PC-9 (cell line): ENCODE measurements around the gene CPNE7. TPM values are rescaled to one million over a fixed set of nuclear protein-coding genes. Genes with fewer than 3 reads are reported as not detected.

Source experiments
- BruUV-seq: library from RNA; stranded (reverse); fragments of 400-500 nt; replicated peaks from 2 replicates; lab custom pipeline; 2021; lab: Mats Ljungman, UMichigan
- CTCF ChIA-PET: fragments of 300-600 bp; sonication (Branson Sonifier 250); formaldehyde crosslinking; loops from one replicate; lab custom pipeline; 2022; ENCODE audit warnings: antibody characterized with exemption; lab: Charles Lee
- POLR2A ChIA-PET: fragments of 300-600 bp; sonication (Branson Sonifier 250); formaldehyde crosslinking; loops from one replicate; lab custom pipeline; 2022; ENCODE audit warnings: antibody characterized with exemption; ENCODE audit not compliant: unreplicated experiment; lab: Charles Lee
- DNase-seq, 2 experiments: peaks; one replicate each; pipeline versions ENCODE4 v3.0.0 to v3.0.0-alpha.2; 2015 to 2022; ENCODE audit warnings: mixed read lengths in 1 of 2
- H2AFZ ChIP-seq: fragments of 200-600 bp; sonication (generic); 2 replicates; pipeline ENCODE4 v1.8.1; 2017; ENCODE audit warnings: antibody characterized with exemption
- H3F3A ChIP-seq: fragments of 200-600 bp; sonication (generic); 2 replicates; pipeline ENCODE4 v1.8.1; 2017; ENCODE audit warnings: antibody characterized with exemption, mild to moderate bottlenecking, low read depth; ENCODE audit not compliant: insufficient read depth
- H3K27ac ChIP-seq: fragments of 200-600 bp; sonication (generic); 2 replicates; pipeline ENCODE4 v1.6.1; 2016; ENCODE audit warnings: mixed run types
- H3K27me3 ChIP-seq: fragments of 200-600 bp; sonication (generic); 2 replicates; pipeline ENCODE4 v1.6.1; 2016; ENCODE audit warnings: low read depth, mixed run types; ENCODE audit not compliant: insufficient read depth
- H3K36me3 ChIP-seq: fragments of 200-600 bp; sonication (generic); 2 replicates; pipeline ENCODE4 v1.6.1; 2016; ENCODE audit warnings: low read depth, mixed run types
- H3K4me1 ChIP-seq: fragments of 200-600 bp; sonication (generic); replicated peaks from 2 replicates; pipeline ENCODE4 v1.6.1; 2016; ENCODE audit warnings: mixed run types; ENCODE audit not compliant: insufficient read depth
- H3K4me2 ChIP-seq: fragments of 200-600 bp; sonication (generic); 2 replicates; pipeline ENCODE4 v1.6.1; 2017; ENCODE audit warnings: mixed run types
- H3K4me3 ChIP-seq: fragments of 200-600 bp; sonication (generic); 2 replicates; pipeline ENCODE4 v1.6.1; 2016; ENCODE audit warnings: mixed run types
- H3K79me2 ChIP-seq: fragments of 200-600 bp; sonication (generic); 2 replicates; pipeline ENCODE4 v1.6.1; 2017; ENCODE audit warnings: low read depth, mixed run types
- H3K9me2 ChIP-seq: fragments of 200-600 bp; sonication (generic); 2 replicates; pipeline ENCODE4 v1.8.1; 2017; ENCODE audit warnings: mild to moderate bottlenecking; ENCODE audit not compliant: insufficient read depth
- H3K9me3 ChIP-seq: fragments of 200-600 bp; sonication (generic); 2 replicates; pipeline ENCODE4 v1.8.1; 2016; ENCODE audit warnings: low read depth; ENCODE audit not compliant: insufficient read depth
- H4K20me1 ChIP-seq: fragments of 200-600 bp; sonication (generic); 2 replicates; pipeline ENCODE4 v1.8.1; 2017; ENCODE audit not compliant: insufficient read depth
- EZH2 ChIP-seq: fragments of 200-600 bp; sonication (generic); IDR thresholded peaks from 2 replicates; pipeline ENCODE4 v1.8.0; 2017; ENCODE audit warnings: antibody characterized with exemption, low read depth
- intact Hi-C: fragments of 100-400 bp; cut with micrococcal nuclease; formaldehyde crosslinking; loops from one replicate; pipeline ENCODE4 v1.10.0; 2022; ENCODE audit not compliant: unreplicated experiment
- total RNA-seq: library from RNA; stranded (reverse); gene quantifications from 2 replicates; pipeline ENCODE4 v1.2.3, GENCODE V29; 2021
- TF ChIP-seq, protein P1 (sequence below): fragments of 200-600 bp; sonication (generic); conservative IDR thresholded peaks from 2 replicates; pipeline ENCODE4 v1.6.1; 2017; ENCODE audit warnings: mixed run types, antibody characterized with exemption, mild to moderate bottlenecking, moderate library complexity

CPNE7 gene
- total RNA-seq, 1 experiment from 2014 or later: 19.5 TPM

DNA sequence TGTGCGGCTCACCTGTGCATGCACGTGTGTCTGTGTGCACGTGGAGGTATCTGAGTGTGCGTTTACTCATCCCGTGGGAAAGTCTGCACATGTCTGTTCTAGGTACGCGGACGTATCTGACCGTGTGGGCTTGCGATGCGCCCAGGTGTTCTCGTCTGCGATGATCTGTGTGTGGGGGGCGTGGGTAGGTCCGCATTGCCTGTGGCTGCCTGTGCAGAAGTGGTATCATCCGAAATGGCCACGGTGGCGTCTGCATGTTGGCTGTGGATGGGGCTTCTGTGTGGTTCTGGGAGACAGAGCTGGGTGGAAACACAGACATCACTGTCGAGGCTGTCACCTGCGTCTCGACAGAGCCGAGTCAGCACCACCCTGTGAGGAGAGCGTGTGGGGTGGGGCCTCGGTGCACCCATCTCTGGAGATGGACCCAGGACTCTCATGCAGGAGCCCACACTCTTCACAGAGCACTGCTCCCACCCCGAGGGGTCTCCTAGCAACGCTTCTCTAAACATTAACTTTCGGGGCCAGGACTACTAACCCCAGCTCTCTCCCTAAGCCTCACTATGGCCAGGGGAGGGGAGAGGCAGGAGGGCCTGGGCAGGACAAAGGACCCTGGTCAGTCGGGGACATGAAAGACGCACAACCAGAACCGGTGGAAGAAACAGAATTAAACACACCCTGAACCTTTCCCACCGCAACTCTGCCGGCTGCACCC lies 46.3 kb downstream of the CPNE7 start:
- Histone ChIP-seq H3F3A (peaks cover 14% of the 10 kb centered on the region), H3K27me3 (peaks cover 40% of the 10 kb centered on the region), H4K20me1 (no peaks in the 10 kb centered on the region), H3K9me2 (no peaks in the 10 kb centered on the region), H3K9me3 (no peaks in the 10 kb centered on the region), H3K4me1 (no peaks in the 10 kb centered on the region), H3K4me3 (no peak overlapping the region), H3K27ac (no peak overlapping the region), H3K4me2 (no peak overlapping the region), H2AFZ (no peak overlapping the region), H3K79me2 (no peaks in the 10 kb centered on the region), H3K36me3 (no peaks in the 10 kb centered on the region)
- no peak for DNase-seq
- TF ChIP-seq, protein P1, sequence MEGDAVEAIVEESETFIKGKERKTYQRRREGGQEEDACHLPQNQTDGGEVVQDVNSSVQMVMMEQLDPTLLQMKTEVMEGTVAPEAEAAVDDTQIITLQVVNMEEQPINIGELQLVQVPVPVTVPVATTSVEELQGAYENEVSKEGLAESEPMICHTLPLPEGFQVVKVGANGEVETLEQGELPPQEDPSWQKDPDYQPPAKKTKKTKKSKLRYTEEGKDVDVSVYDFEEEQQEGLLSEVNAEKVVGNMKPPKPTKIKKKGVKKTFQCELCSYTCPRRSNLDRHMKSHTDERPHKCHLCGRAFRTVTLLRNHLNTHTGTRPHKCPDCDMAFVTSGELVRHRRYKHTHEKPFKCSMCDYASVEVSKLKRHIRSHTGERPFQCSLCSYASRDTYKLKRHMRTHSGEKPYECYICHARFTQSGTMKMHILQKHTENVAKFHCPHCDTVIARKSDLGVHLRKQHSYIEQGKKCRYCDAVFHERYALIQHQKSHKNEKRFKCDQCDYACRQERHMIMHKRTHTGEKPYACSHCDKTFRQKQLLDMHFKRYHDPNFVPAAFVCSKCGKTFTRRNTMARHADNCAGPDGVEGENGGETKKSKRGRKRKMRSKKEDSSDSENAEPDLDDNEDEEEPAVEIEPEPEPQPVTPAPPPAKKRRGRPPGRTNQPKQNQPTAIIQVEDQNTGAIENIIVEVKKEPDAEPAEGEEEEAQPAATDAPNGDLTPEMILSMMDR: no peak
- no peak for TF ChIP-seq EZH2
- POLR2A ChIA-PET: no interaction called here
- CTCF ChIA-PET: no interaction called here
- no TSS peak for BruUV-seq
- intact Hi-C loops: no loop called here

DNA sequence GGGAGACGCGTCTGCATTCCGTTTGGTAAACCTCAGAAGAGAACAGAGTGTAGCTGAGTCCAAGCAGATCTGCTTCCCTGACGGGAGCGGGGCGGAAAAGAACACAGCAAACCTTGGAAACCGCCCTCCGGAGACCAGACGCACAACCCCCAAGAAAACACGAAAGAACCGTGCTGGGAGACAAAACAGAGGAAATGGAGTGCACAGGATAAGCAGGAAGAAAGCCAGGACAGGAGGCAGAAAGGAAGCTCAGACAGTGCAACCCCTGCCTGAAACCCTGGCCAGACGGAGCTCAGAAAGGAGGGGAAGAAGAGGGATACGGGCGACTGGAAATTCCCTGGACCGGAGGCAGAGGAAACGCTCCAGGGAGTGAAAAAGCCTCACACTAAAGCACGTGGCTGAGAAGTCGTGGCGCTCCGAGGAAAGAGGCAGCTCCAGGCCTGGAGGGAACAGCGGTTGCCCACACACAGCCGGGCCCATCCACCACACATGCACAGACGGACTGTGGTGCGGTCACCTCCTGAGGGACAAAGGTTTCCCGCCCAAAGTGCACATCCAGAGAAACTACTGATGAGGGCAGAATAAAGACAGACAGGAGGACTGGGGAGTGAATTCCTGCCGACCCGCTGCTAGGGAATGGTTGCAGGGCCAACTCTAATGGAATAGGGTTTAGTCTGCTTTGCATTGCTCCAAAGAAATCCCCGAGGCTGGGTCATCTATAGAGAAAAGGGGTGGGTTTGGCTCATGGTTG lies 48.1 kb downstream of the CPNE7 start:
- H3K27me3 ChIP-seq: peaks cover 40% of the 10 kb centered on the region
- no peaks in the 10 kb centered on the region for H3K36me3 ChIP-seq
- H3K4me1 ChIP-seq: no peaks in the 10 kb centered on the region
- ChIA-PET POLR2A (interaction anchor here (0.6 kb wide), 1 partner anchor 105 kb away, joined by 5 read pairs; no protein-coding TSS in a partner anchor), CTCF (no interaction called here)
- intact Hi-C loops: no loop called here
- H3K4me2 ChIP-seq: no peak overlapping the region
- no peaks in the 10 kb centered on the region for H3K79me2 ChIP-seq
- DNase-seq: no peak
- H3F3A ChIP-seq: 0 out of 2 replicates have a peak, but pooled peaks cover 9% of the 10 kb centered on the region
- no peak overlapping the region for H3K27ac ChIP-seq
- H2AFZ ChIP-seq: no peak overlapping the region
- no TSS peak for BruUV-seq
- no peak overlapping the region for H3K4me3 ChIP-seq
- TF ChIP-seq, protein P1: no peak
- no peak for TF ChIP-seq EZH2
- H3K9me3 ChIP-seq: no peaks in the 10 kb centered on the region
- no peaks in the 10 kb centered on the region for H3K9me2 ChIP-seq
- H4K20me1 ChIP-seq: no peaks in the 10 kb centered on the region

DNA sequence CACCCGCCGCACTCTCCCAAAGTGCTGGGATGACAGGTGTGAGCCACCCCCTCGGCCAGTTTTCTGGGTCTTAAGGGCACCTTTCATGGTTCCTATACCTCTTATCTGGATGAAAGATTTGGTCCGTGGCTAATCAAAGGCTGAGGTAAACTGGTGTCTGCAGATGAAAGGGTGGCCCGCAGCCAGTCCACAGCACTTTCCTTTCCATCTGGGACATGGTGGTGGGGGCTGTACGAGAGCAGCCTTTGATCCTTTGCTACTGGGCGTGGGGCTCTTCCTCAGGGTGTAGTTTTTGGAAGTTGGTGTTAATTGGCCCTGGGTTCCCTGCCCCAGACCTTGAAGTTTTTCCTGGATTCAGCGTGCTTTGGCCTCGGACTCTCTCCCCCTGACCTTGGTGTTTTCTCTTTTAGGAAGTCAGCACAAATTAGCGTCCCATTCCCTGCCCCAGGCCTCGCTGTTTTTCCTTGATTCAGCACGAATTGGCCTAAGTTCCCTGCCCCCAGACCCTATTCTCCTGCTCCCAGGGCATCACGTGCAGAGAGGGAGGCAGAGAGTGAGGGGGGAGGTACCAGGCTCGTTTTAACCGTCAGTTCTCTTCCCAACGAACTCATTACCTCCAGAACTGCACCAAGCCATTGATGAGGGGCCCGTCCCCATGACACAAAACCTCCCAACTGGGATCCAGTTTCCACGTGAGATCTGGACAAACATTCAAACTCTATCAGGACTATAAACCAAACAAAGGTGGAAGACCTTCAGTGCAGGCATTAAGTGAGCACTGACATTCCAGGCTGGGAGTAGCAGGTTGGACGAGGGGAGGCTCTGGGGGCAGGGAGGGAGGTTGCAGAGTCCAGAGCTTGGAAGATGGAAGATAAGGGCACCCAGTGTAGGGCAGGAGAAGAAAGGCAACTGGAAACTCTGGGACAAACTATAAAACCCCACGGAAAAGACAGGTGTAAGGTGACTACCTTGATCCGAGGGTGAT lies 49.5 kb downstream of the CPNE7 start:
- Histone ChIP-seq H3K4me1 (no peaks in the 10 kb centered on the region), H3K9me2 (no peaks in the 10 kb centered on the region), H3K27me3 (peaks cover 39% of the 10 kb centered on the region), H3K4me3 (no peak overlapping the region), H2AFZ (no peak overlapping the region), H4K20me1 (no peaks in the 10 kb centered on the region), H3K36me3 (no peaks in the 10 kb centered on the region), H3F3A (0 out of 2 replicates have a peak, but pooled peaks cover 6% of the 10 kb centered on the region), H3K27ac (no peak overlapping the region), H3K79me2 (no peaks in the 10 kb centered on the region), H3K4me2 (no peak overlapping the region), H3K9me3 (no peaks in the 10 kb centered on the region)
- ChIA-PET POLR2A (no interaction called here), CTCF (no interaction called here)
- TF ChIP-seq, protein P1: no peak
- TF ChIP-seq EZH2: no peak
- intact Hi-C loops: no loop called here
- BruUV-seq: no TSS peak
- DNase-seq: no peak
